Mammary epithelial cell (primary cell): ENCODE results near the gene ZMIZ1.
A peak's percentile ranks its signal among the peaks of the same experiment; 100 is the strongest.

Experiments
- CTCF ChIP-seq, 2 donors: IDR thresholded peaks in 1 of 2; conservative IDR thresholded peaks in 1 of 2; 2 replicates each; pipeline ENCODE4 v1.5.1; 2011 to 2012; ENCODE audit warnings: inconsistent platforms in 2 of 2, low read length in 2 of 2, mild to moderate bottlenecking in 2 of 2, control low read depth in 1 of 2, low read depth in 1 of 2; ENCODE audit not compliant: insufficient read depth in 1 of 2; ENCODE audit errors: extremely low read depth in 1 of 2
- EZH2 ChIP-seq: IDR thresholded peaks from 2 replicates; pipeline ENCODE4 v1.6.1; 2012; ENCODE audit warnings: low read length, inconsistent platforms, borderline replicate concordance

- TF ChIP-seq CTCF (conservative IDR thresholded peaks at IDR 0.05 in 1 of 2, IDR thresholded peaks at IDR 0.05 in 1 of 2; ENCODE audit: extremely low read depth in 1 of 2, insufficient read depth in 1 of 2, low read depth in 1 of 2, low read length in 2 of 2) (peak; percentile 77 to 95), EZH2 (no peak)
Measured at GRCh38 chr10:79347226-79347893, 278.6 kb downstream of the ZMIZ1 start, which contains the start of gene PPIF.
